GM06990 (cell line): Measurements from ENCODE around the gene SIM2.

Experiments used
- DNase-seq: peaks from one replicate; pipeline ENCODE4 v3.0.0-alpha.2; 2011; ENCODE audit not compliant: insufficient read length; ENCODE audit errors: extremely low read depth
- H3K27me3 ChIP-seq: replicated peaks from 2 replicates; pipeline ENCODE4 v1.6.0; 2011; ENCODE audit warnings: low read length; ENCODE audit not compliant: control insufficient read depth, insufficient read depth
- H3K36me3 ChIP-seq: 2 replicates; pipeline ENCODE4 v1.5.1; 2011; ENCODE audit warnings: low read length; ENCODE audit not compliant: control insufficient read depth, insufficient read depth
- H3K4me3 ChIP-seq: replicated peaks from 2 replicates; pipeline ENCODE4 v1.5.1; 2011; ENCODE audit warnings: low read depth, mild to moderate bottlenecking, control low read depth, low read length
- CTCF ChIP-seq: IDR thresholded peaks from 2 replicates; pipeline ENCODE4 v1.5.1; 2011; ENCODE audit warnings: low read length, control low read depth, mild to moderate bottlenecking, inconsistent platforms; ENCODE audit not compliant: insufficient read depth, poor library complexity, severe bottlenecking

SIM2 gene

GRCh38 chr21:36792505-36792967, 93.6 kb downstream of the SIM2 start:
- H3K36me3 ChIP-seq, result no peaks in the 10 kb centered on the region
- no peak for TF ChIP-seq CTCF
- no peak overlapping the region for H3K4me3 ChIP-seq
- DNase-seq, result no peak
- H3K27me3 ChIP-seq, result no peaks in the 10 kb centered on the region

- no peaks in the 10 kb centered on the region for H3K27me3 ChIP-seq
- no peaks in the 10 kb centered on the region for H3K36me3 ChIP-seq
- no peak for DNase-seq
- TF ChIP-seq CTCF, result no peak
- H3K4me3 ChIP-seq, result no peak overlapping the region
These were observed 97.2 kb downstream of the SIM2 start for GRCh38 chr21:36796070-36796469.

GRCh38 chr21:36798491-36798890, 99.6 kb downstream of the SIM2 start:
- Histone ChIP-seq H3K4me3 (no peak overlapping the region), H3K27me3 (no peaks in the 10 kb centered on the region), H3K36me3 (no peaks in the 10 kb centered on the region)
- DNase-seq, result no peak
- TF ChIP-seq CTCF, result no peak
